Activated CD8-positive, alpha-beta T cell treated with anti-CD3 and anti-CD28 coated beads for 36 hours (primary cell): Measurements from ENCODE around the gene ALKAL2. TPM values are rescaled to one million over a fixed set of nuclear protein-coding genes. Genes with fewer than 3 reads are reported as not detected.

Experiments
- ATAC-seq: fragments of 200-7000 bp; cut with Tn5 transposase; one replicate; pipeline ENCODE4 v1.10.0; 2021; ENCODE audit warnings: mild to moderate bottlenecking, moderate library complexity
- CTCF ChIA-PET: fragments of 350-600 bp; sonication (Branson Sonifier 250); formaldehyde crosslinking; loops from one replicate; lab custom pipeline; 2021; ENCODE audit warnings: antibody characterized with exemption; lab: Charles Lee
- POLR2A ChIA-PET: fragments of 350-600 bp; sonication (Branson Sonifier 250); formaldehyde crosslinking; loops from one replicate; lab custom pipeline; 2021; ENCODE audit warnings: antibody characterized with exemption; lab: Charles Lee
- DNase-seq: peaks from one replicate; pipeline ENCODE4 v3.0.0-alpha.2; 2020
- H3K27ac Mint-ChIP-seq: one replicate; pipeline ENCODE4 v1.8.0; 2021; ENCODE audit warnings: mild to moderate bottlenecking, mixed read lengths
- H3K27me3 Mint-ChIP-seq: one replicate; pipeline ENCODE4 v1.8.0; 2021; ENCODE audit warnings: mixed read lengths
- H3K36me3 Mint-ChIP-seq: one replicate; pipeline ENCODE4 v1.8.0; 2021; ENCODE audit warnings: low read depth, mixed read lengths
- H3K4me1 Mint-ChIP-seq: one replicate; pipeline ENCODE4 v1.8.0; 2021; ENCODE audit warnings: low read depth, mixed read lengths
- H3K4me3 Mint-ChIP-seq: one replicate; pipeline ENCODE4 v1.8.0; 2021; ENCODE audit warnings: mild to moderate bottlenecking, moderate library complexity, mixed read lengths
- H3K9me3 Mint-ChIP-seq: one replicate; pipeline ENCODE4 v1.8.0; 2021; ENCODE audit warnings: mixed read lengths
- intact Hi-C: fragments of 100-400 bp; cut with micrococcal nuclease; formaldehyde crosslinking; loops from one replicate; pipeline ENCODE4 v1.10.0; 2022
- total RNA-seq, 2 experiments: library from RNA; stranded (reverse); gene quantifications; one replicate each; pipeline ENCODE4 v1.2.3, GENCODE V29; 2021
- TF ChIP-seq, protein P1 (sequence below): fragments of 200-600 bp; IDR thresholded peaks from one replicate; pipeline ENCODE4 v1.8.0; 2022; ENCODE audit warnings: antibody characterized with exemption, mild to moderate bottlenecking

ALKAL2 gene
- total RNA-seq, 2 experiments from 2014 or later = not detected

DNA sequence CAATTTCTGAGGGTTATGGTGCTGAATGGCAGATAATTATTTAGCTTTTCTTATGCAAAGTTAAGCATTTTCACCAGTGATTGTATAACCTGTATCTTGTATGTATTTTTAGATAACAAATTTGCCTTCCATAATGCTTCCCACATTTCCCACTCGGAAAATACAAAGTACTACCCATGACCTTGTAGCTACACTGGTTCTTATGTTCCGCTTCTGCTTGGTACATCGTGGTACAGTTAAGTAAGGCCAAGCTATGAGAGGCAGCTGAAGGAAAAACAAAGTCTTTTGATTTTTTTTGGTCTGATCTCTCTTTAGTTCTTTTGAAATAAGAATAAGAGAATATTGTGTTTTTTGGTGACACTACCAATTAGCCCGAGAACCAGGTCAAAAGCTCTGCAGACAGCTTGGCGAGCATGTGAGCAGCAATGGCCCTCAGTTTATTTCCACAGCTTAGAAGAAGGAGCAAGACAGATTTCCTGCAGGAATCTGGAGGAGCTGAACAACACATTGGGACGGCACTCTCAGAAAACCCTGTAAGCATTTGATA is 50.8 kb downstream of the ALKAL2 start:
- H3K27ac Mint-ChIP-seq = no peak overlapping the region
- ATAC-seq (no peak), DNase-seq (no peak)
- POLR2A ChIA-PET = interaction anchor here (1.5 kb wide), 1 partner anchor 26 kb away, joined by 3 read pairs; the partner anchor contains the start of gene SH3YL1
- CTCF ChIA-PET = interaction anchor here (1.5 to 4.1 kb wide), 3 partner anchors 8 to 53 kb away, joined by 3 to 21 read pairs (median 3); no protein-coding TSS in a partner anchor
- TF ChIP-seq, protein P1, sequence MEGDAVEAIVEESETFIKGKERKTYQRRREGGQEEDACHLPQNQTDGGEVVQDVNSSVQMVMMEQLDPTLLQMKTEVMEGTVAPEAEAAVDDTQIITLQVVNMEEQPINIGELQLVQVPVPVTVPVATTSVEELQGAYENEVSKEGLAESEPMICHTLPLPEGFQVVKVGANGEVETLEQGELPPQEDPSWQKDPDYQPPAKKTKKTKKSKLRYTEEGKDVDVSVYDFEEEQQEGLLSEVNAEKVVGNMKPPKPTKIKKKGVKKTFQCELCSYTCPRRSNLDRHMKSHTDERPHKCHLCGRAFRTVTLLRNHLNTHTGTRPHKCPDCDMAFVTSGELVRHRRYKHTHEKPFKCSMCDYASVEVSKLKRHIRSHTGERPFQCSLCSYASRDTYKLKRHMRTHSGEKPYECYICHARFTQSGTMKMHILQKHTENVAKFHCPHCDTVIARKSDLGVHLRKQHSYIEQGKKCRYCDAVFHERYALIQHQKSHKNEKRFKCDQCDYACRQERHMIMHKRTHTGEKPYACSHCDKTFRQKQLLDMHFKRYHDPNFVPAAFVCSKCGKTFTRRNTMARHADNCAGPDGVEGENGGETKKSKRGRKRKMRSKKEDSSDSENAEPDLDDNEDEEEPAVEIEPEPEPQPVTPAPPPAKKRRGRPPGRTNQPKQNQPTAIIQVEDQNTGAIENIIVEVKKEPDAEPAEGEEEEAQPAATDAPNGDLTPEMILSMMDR = no peak
- H3K4me1 Mint-ChIP-seq = peaks cover 9% of the 10 kb centered on the region
- no peaks in the 10 kb centered on the region for H3K27me3 Mint-ChIP-seq
- intact Hi-C loops = no loop called here
- no peak overlapping the region for H3K4me3 Mint-ChIP-seq
- peaks cover 2% of the 10 kb centered on the region for H3K9me3 Mint-ChIP-seq
- peaks cover 20% of the 10 kb centered on the region for H3K36me3 Mint-ChIP-seq

DNA sequence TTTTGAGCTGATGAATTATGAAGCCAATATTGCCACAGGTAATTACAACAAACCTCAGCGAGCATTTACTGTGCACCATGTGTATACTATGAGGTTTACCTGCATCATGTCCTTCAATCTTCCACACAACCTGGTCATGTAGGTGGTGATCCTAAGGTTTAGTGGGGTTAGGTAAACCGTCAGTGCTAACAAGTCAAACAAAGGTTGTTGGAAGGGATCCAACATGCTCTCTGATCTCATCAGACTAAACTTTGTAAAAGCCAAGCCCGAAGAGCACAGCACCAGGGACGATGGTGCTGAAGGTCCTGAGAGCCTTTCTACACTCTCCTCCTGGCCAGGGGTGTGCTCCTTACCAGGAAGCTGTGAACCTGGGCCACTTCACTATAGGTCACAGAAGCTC is 53.5 kb downstream of the ALKAL2 start:
- DNase-seq (no peak), ATAC-seq (no peak)
- Mint-ChIP-seq H3K27me3 (no peaks in the 10 kb centered on the region), H3K27ac (no peak overlapping the region), H3K9me3 (no peaks in the 10 kb centered on the region), H3K4me3 (no peak overlapping the region), H3K4me1 (peaks cover 9% of the 10 kb centered on the region), H3K36me3 (peaks cover 15% of the 10 kb centered on the region)
- intact Hi-C loops = no loop called here
- TF ChIP-seq, protein P1 = no peak
- ChIA-PET POLR2A (no interaction called here), CTCF (interaction anchor here (1.1 to 1.7 kb wide), 3 partner anchors 11 to 24 kb away, joined by 3 to 5 read pairs (median 4); no protein-coding TSS in a partner anchor)

DNA sequence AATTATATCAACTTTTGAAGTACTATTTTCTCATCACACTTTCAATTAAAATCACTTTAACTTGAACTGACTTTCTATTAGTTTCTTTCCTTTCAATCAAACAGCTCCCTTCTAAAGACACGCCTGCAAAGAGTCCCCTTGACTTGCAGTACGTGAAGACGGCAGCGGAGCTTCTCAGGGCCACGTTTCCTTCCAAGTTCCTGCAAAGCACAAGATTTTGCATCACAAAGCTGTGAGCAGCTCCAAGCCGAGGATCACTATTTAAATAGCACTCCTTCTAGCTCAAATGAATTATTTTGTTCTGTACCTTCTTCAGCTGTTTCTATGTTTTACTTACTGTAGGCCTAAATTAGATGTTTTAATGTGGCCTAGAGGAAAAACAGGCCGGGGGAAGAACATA is 54.9 kb downstream of the ALKAL2 start:
- H3K36me3 Mint-ChIP-seq = peaks cover 14% of the 10 kb centered on the region
- TF ChIP-seq, protein P1 = no peak
- intact Hi-C loops = no loop called here
- no peaks in the 10 kb centered on the region for H3K9me3 Mint-ChIP-seq
- H3K4me1 Mint-ChIP-seq = peaks cover 3% of the 10 kb centered on the region
- CTCF ChIA-PET = no interaction called here
- POLR2A ChIA-PET = no interaction called here
- no peaks in the 10 kb centered on the region for H3K27me3 Mint-ChIP-seq
- no peak overlapping the region for H3K4me3 Mint-ChIP-seq
- no peak for DNase-seq
- no peak for ATAC-seq
- no peak overlapping the region for H3K27ac Mint-ChIP-seq

DNA sequence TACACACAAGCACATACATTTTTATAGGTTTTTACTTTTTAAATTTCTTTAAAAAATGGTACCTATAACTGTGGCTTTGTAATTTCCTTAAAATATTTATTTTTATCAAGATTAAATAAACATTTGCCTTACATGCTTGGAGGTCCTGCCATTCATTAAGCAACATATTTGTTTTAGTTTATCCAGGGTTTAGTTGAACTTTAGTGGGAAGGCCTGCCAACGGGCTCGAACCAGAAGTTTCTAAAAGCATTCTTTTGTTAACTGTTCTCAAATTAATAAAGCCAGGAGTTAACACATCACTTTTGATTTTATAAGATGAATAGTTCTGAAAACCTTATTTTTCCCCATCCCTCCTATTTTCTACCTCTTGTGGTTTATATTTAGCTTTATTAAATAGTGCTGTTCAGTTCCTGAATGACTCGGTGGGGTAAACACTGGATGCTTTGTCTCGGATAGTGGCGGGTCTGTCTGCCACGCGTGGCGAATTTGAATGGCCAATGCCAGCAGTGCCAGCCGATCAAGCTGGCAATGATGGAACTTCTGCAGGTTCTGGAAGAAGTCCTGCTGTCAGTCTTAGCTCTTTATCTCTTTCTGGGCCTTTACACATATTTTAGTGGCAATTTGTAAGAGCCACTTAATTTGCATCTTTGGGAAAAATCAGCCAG is 56.2 kb downstream of the ALKAL2 start:
- peaks cover 2% of the 10 kb centered on the region for H3K4me1 Mint-ChIP-seq
- ChIA-PET POLR2A (no interaction called here), CTCF (no interaction called here)
- intact Hi-C loops = no loop called here
- DNase-seq = no peak
- no peak overlapping the region for H3K27ac Mint-ChIP-seq
- TF ChIP-seq, protein P1 = no peak
- no peak overlapping the region for H3K4me3 Mint-ChIP-seq
- no peak for ATAC-seq
- H3K27me3 Mint-ChIP-seq = no peaks in the 10 kb centered on the region
- no peaks in the 10 kb centered on the region for H3K9me3 Mint-ChIP-seq
- H3K36me3 Mint-ChIP-seq = peaks cover 19% of the 10 kb centered on the region

Other genes starting within 250 kb of the ALKAL2 start
- gene FAM110C, start 241.6 kb downstream of the ALKAL2 start, total RNA-seq = under 1 TPM; 0.79 to 0.96 TPM
- gene SH3YL1, start 24.1 kb downstream of the ALKAL2 start, total RNA-seq = 10 to 100 TPM; 18.5 to 19.9 TPM
- 100 to 1,000 TPM; 146 to 153 TPM for gene ACP1, start 23.1 kb downstream of the ALKAL2 start, total RNA-seq